ENCODE results near the gene GUCD1.

DNA sequence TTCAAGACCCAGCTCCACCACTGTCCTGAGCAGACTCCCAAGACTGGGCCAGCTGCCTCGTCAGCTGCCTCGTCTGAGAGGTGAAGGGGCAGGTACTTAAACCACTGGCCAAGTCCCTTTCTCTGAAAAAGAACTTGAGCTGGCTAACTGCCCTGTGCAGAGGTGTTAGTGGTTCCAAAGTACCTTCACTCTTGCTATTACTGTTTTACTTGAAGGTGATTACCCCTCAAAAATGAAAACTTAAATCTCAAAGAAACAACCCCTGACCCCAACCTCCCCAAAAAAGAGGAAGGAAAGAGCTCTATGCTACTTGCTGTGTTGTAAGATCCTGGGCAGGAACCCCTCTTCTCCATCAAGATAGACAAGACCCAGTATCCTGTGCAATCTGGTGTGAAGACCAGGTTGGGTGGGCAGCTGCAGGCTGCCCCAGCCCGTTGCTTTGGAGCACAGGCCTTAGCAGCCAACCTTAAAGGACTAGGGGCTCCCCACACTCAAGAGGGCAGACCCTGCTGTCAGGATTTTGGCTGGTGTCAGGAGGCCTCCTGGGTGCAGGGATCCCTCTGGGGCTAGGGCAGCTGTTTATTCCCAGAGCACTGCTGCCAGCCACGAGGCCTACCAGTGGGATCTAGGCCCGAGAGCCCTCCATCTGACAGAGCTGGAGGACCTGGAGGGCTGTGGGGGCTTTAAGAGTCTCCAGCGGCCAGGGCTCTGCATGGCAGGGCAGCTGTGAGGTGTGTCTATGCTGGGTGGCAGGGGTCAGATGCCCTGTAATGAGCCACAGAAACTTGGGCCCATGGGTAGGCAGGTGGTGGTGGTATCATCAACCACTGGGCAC is 13.0 kb downstream of the GUCD1 start:
- TF ChIP-seq, protein P1, sequence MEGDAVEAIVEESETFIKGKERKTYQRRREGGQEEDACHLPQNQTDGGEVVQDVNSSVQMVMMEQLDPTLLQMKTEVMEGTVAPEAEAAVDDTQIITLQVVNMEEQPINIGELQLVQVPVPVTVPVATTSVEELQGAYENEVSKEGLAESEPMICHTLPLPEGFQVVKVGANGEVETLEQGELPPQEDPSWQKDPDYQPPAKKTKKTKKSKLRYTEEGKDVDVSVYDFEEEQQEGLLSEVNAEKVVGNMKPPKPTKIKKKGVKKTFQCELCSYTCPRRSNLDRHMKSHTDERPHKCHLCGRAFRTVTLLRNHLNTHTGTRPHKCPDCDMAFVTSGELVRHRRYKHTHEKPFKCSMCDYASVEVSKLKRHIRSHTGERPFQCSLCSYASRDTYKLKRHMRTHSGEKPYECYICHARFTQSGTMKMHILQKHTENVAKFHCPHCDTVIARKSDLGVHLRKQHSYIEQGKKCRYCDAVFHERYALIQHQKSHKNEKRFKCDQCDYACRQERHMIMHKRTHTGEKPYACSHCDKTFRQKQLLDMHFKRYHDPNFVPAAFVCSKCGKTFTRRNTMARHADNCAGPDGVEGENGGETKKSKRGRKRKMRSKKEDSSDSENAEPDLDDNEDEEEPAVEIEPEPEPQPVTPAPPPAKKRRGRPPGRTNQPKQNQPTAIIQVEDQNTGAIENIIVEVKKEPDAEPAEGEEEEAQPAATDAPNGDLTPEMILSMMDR (conservative IDR thresholded peaks at IDR 0.05): no peak
- TF ChIP-seq ZFX (IDR thresholded peaks at IDR 0.05): no peak

All from C4-2B (cell line).